Thyroid gland (tissue), 4 donors: ENCODE measurements around the gene C7orf25. TPM values are rescaled to one million over a fixed set of nuclear protein-coding genes. Genes with fewer than 3 reads are reported as not detected.

Experiments
- DNase-seq, 2 donors: peaks; one replicate each; pipeline ENCODE4 v3.0.0-alpha.2; 2019
- H3K27ac ChIP-seq, 3 donors: fragments of 200-600 bp; sonication (generic); 1 replicate in 2 of 3; 2 replicates in 1 of 3; pipeline ENCODE4 v1.5.1; 2016 to 2019; ENCODE audit warnings: mild to moderate bottlenecking in 1 of 3, moderate library complexity in 1 of 3
- H3K27me3 ChIP-seq: fragments of 200-600 bp; sonication (generic); one replicate; pipeline ENCODE4 v1.5.1; 2019
- H3K36me3 ChIP-seq, 2 donors: fragments of 200-600 bp; sonication (generic); one replicate each; pipeline ENCODE4 v1.5.1; 2016 to 2019
- H3K4me1 ChIP-seq, 2 donors: fragments of 200-600 bp; sonication (generic); one replicate each; pipeline ENCODE4 v1.5.1; 2017 to 2019
- H3K4me3 ChIP-seq, 3 donors: fragments of 200-600 bp; sonication (generic); replicated peaks in 1 of 3; 1 replicate in 2 of 3; 2 replicates in 1 of 3; pipeline ENCODE4 v1.5.1; 2016; ENCODE audit warnings: mild to moderate bottlenecking in 1 of 3
- H3K9me3 ChIP-seq: fragments of 200-600 bp; sonication (generic); one replicate; pipeline ENCODE4 v1.5.1; 2017
- POLR2A ChIP-seq, 2 donors: fragments of 450-650 bp; IDR thresholded peaks; one replicate each; pipeline ENCODE4 v1.6.1; 2017; ENCODE audit warnings: antibody characterized with exemption in 2 of 2, mild to moderate bottlenecking in 2 of 2, moderate library complexity in 1 of 2
- WGBS, 2 donors: methylation state at CpG; one replicate each; pipeline ENCODE4 v1.1.5; 2017; 5-methylcytosine and 5-hydroxymethylcytosine counted together
- intact Hi-C: fragments of 100-400 bp; cut with DNase I; formaldehyde crosslinking; loops from one replicate; pipeline ENCODE4 v1.15.1; 2023
- total RNA-seq, 4 donors: library from RNA; depleted of rRNA; stranded (reverse); fragments of >200 nt; gene quantifications; one replicate each; pipeline ENCODE4 v1.2.3, GENCODE V29; 2016
- TF ChIP-seq, protein P1 (sequence below), 6 experiments: fragments of 200-600 bp in 3 of 6; fragments of 450-650 bp in 3 of 6; sonication (generic) in 3 of 6; IDR thresholded peaks; one replicate each; pipeline ENCODE4 v1.5.1; 2016 to 2019; ENCODE audit warnings: antibody characterized with exemption in 6 of 6, mild to moderate bottlenecking in 2 of 6, inconsistent platforms in 1 of 6, moderate library complexity in 1 of 6

Gene C7orf25
- total RNA-seq, 4 donors from 2014 or later: 12.5 to 18.9 (median 14.9) TPM

DNA sequence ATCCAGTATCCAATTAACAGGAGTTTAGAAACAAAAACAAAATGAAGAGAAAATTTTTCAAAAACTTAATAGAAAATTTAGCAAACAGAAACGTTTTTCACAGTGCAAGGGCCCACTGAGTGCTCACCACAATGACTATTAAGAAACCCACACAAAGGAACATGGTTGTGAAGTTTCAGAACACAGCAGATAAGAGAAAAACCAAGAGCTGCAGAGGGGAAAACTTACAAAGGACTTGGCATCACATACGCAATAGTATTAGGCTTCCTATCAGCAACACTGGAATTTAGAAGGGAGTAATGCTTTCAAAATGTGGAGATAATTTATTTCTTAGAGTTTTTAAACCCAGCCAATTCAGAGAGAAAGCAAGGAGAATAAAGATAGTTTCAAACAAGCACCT lies 1.7 kb upstream of the C7orf25 start:
- Histone ChIP-seq H3K36me3 (peaks cover 10 to 12% of the 10 kb centered on the region in 2 donors), H3K27me3 (no peaks in the 10 kb centered on the region), H3K27ac (no peak overlapping the region), H3K4me1 (peaks cover 14 to 22% of the 10 kb centered on the region in 2 donors), H3K4me3 (no peak overlapping the region), H3K9me3 (no peaks in the 10 kb centered on the region)
- 75 to 76% methylated on average over 2 of the region's 2 CpGs for WGBS, 2 donors
- no peak for DNase-seq
- no peak for TF ChIP-seq POLR2A (IDR thresholded peaks at IDR 0.05)
- TF ChIP-seq, protein P1, sequence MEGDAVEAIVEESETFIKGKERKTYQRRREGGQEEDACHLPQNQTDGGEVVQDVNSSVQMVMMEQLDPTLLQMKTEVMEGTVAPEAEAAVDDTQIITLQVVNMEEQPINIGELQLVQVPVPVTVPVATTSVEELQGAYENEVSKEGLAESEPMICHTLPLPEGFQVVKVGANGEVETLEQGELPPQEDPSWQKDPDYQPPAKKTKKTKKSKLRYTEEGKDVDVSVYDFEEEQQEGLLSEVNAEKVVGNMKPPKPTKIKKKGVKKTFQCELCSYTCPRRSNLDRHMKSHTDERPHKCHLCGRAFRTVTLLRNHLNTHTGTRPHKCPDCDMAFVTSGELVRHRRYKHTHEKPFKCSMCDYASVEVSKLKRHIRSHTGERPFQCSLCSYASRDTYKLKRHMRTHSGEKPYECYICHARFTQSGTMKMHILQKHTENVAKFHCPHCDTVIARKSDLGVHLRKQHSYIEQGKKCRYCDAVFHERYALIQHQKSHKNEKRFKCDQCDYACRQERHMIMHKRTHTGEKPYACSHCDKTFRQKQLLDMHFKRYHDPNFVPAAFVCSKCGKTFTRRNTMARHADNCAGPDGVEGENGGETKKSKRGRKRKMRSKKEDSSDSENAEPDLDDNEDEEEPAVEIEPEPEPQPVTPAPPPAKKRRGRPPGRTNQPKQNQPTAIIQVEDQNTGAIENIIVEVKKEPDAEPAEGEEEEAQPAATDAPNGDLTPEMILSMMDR (IDR thresholded peaks at IDR 0.05): no peak
- intact Hi-C loops: no loop called here

DNA sequence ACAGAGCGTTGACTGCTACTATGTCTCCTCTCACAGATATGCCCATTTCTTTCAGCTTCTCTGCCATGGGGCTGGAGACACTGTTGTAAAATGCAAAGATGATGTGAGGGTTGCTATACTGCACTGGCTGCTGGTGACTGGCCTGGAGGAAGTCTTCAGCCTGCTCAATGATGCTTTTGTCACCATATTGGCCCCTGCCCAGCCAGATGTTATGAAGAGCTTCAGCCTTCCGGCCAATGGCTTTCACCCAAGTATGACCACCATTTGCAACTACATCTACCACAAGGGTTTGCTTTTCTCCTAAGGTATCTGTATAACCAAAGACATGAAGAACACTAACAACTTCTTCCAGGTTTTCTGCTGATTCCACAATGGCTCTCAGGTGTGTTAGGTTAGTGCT lies 1.6 kb downstream of the C7orf25 start:
- Histone ChIP-seq H3K27me3 (no peaks in the 10 kb centered on the region), H3K4me1 (peaks cover 14 to 18% of the 10 kb centered on the region in 2 donors), H3K27ac (no peak overlapping the region), H3K9me3 (no peaks in the 10 kb centered on the region), H3K4me3 (no peak overlapping the region), H3K36me3 (no peaks in the 10 kb centered on the region)
- intact Hi-C loops: no loop called here
- TF ChIP-seq, protein P1 (IDR thresholded peaks at IDR 0.05): no peak
- no peak for TF ChIP-seq POLR2A (IDR thresholded peaks at IDR 0.05)
- DNase-seq: no peak
- 94 to 98% methylated on average over 2 of the region's 2 CpGs for WGBS, 2 donors

DNA sequence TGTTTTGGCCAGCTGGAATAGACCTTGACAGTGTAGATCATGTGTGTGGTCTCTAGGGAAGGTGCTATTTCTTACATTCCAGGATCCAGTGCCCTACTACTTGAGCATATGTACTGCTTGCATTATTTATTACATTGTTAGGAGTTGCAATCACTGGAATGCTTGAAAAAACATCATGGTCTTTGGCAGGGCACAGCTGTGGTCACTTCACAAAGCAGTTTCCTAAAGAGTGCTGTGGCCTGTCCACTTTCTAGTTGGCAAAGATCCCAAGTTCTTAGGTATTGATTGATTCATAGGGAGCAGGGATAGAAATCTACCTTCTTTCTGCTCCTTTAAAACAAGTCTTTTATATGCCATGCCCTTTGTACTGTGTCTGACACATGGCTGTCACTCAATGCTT lies 4.6 kb downstream of the C7orf25 start:
- no peak overlapping the region for H3K27ac ChIP-seq
- H3K4me1 ChIP-seq: peaks cover 8 to 12% of the 10 kb centered on the region in 2 donors
- H3K27me3 ChIP-seq: no peaks in the 10 kb centered on the region
- H3K4me3 ChIP-seq: no peak overlapping the region
- DNase-seq: no peak
- no peaks in the 10 kb centered on the region for H3K9me3 ChIP-seq
- intact Hi-C loops: no loop called here
- no peaks in the 10 kb centered on the region for H3K36me3 ChIP-seq
- TF ChIP-seq, protein P1 (IDR thresholded peaks at IDR 0.05): no peak
- TF ChIP-seq POLR2A (IDR thresholded peaks at IDR 0.05): no peak

DNA sequence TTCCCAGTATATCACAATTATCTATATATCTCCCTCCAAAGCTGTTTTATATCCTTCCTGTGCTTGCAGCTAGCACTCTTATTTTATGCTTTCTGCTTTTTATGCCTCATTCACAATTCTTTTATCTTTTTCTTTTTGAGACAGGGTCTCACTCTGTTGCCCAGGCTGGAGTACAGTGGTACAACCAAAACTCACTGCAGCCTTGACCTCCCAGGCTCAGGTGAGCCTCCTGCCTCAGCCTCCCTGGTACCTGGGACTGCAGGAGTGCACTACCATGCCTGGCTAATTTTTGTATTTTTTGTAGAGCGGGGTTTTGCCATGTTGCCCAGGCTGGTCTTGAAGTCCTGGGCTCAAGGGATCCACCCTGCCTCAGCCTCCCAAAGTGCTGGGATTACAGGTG lies 5.7 kb downstream of the C7orf25 start:
- DNase-seq: no peak
- intact Hi-C loops: no loop called here
- H3K4me3 ChIP-seq: no peak overlapping the region
- peaks cover 7 to 8% of the 10 kb centered on the region in 2 donors for H3K4me1 ChIP-seq
- H3K27me3 ChIP-seq: no peaks in the 10 kb centered on the region
- H3K36me3 ChIP-seq: no peaks in the 10 kb centered on the region
- WGBS, 2 donors: 100% methylated on average over 1 of the region's 1 CpG
- no peak for TF ChIP-seq POLR2A (IDR thresholded peaks at IDR 0.05)
- TF ChIP-seq, protein P1 (IDR thresholded peaks at IDR 0.05): no peak
- H3K27ac ChIP-seq: no peak overlapping the region
- no peaks in the 10 kb centered on the region for H3K9me3 ChIP-seq

DNA sequence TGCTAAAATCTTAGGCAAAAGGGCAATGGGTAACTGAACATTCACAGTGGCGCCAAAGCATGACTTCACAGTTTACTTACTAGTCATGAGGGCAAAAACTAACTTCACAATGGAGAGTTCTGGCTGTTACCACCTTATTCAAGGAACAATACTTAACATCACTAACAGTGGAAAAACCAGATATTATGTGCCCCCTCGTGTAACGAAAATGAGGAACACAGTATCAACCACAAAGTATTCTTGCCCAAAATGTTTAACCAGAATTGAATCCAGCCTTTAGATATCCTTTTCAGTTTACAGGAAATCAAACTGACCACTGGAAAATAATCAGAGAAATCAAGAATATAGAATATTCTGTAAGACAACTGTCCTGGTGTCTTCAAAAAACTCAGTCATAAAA lies 9.5 kb downstream of the C7orf25 start:
- Histone ChIP-seq H3K9me3 (no peaks in the 10 kb centered on the region), H3K27me3 (no peaks in the 10 kb centered on the region), H3K4me3 (no peak overlapping the region), H3K27ac (no peak overlapping the region), H3K4me1 (no peaks in the 10 kb centered on the region), H3K36me3 (no peaks in the 10 kb centered on the region)
- intact Hi-C loops: no loop called here
- TF ChIP-seq POLR2A (IDR thresholded peaks at IDR 0.05): no peak
- TF ChIP-seq, protein P1 (IDR thresholded peaks at IDR 0.05): no peak
- WGBS, 2 donors: 57 to 59% methylated on average over 3 of the region's 3 CpGs
- no peak for DNase-seq
